HG03108 (cell line): ENCODE measurements around the gene AGAP2.
A peak's percentile ranks its signal among the peaks of the same experiment; 100 is the strongest.

Experiments
- ATAC-seq: cut with Tn5 transposase; IDR thresholded peaks from one replicate; pipeline ENCODE4 v1.9.1; 2021; ENCODE audit warnings: moderate library complexity; ENCODE audit not compliant: unreplicated experiment

AGAP2 gene

GRCh38 chr12:57754411-57755193 is 16.1 kb upstream of the AGAP2 start, which contains the start of gene MARCHF9:
Gene MARCHF9, plus strand, starts transcription at chr12:57755103. Its CDS starts 426 bp downstream, at chr12:57755529.
- peak; percentile 35 for ATAC-seq

GRCh38 chr12:57753756-57754337 is 15.3 kb upstream of the AGAP2 start:
- no peak for ATAC-seq

- no peak for ATAC-seq
Measured at GRCh38 chr12:57752668-57753000, 14.1 kb upstream of the AGAP2 start.

GRCh38 chr12:57751788-57752667 is 13.5 kb upstream of the AGAP2 start, which contains the start of gene CDK4:
Gene CDK4, minus strand, starts transcription at chr12:57752310. Its CDS starts 593 bp downstream, at chr12:57751717.
- peak; percentile 61 for ATAC-seq

- ATAC-seq: no peak
Measured at GRCh38 chr12:57751432-57751787, 12.9 kb upstream of the AGAP2 start.

- no peak for ATAC-seq
Measured at GRCh38 chr12:57750561-57751431, 12.3 kb upstream of the AGAP2 start.

GRCh38 chr12:57749061-57749460 is 10.5 kb upstream of the AGAP2 start:
- ATAC-seq: no peak

GRCh38 chr12:57746025-57746424 is 7.5 kb upstream of the AGAP2 start:
- no peak for ATAC-seq

- ATAC-seq: no peak
Measured at GRCh38 chr12:57745485-57745881, 6.9 kb upstream of the AGAP2 start.

GRCh38 chr12:57744777-57745484 is 6.4 kb upstream of the AGAP2 start, which contains the start of gene TSPAN31:
Gene TSPAN31, plus strand, starts transcription at chr12:57745039. Its CDS starts 116 bp downstream, at chr12:57745155.
- ATAC-seq: peak; percentile 82

GRCh38 chr12:57744194-57744776 is 5.7 kb upstream of the AGAP2 start:
- ATAC-seq: peak; percentile 16

- no peak for ATAC-seq
Measured at GRCh38 chr12:57743769-57744168, 5.2 kb upstream of the AGAP2 start.

GRCh38 chr12:57741844-57742738 is 3.5 kb upstream of the AGAP2 start:
- peak; percentile 63 for ATAC-seq

- ATAC-seq: no peak
Measured at GRCh38 chr12:57741413-57741789, 2.9 kb upstream of the AGAP2 start.

GRCh38 chr12:57740656-57741412 is 2.3 kb upstream of the AGAP2 start:
- peak; percentile 45 for ATAC-seq

GRCh38 chr12:57739914-57740538 is 1.5 kb upstream of the AGAP2 start:
- no peak for ATAC-seq

GRCh38 chr12:57739387-57739786 is 845 bp upstream of the AGAP2 start:
- no peak for ATAC-seq
